ACHN (cell line): ENCODE measurements around the gene NSA2.
A peak's percentile ranks its signal among the peaks of the same experiment; 100 is the strongest.
"Not testable (repeated sequence)": the region's sequence is repeated elsewhere in the genome, so short reads cannot be mapped to it uniquely, and the experiment has no call there.

ENCODE experiments used
- DNase-seq: peaks from one replicate; pipeline ENCODE4 v3.0.0-alpha.2; 2015
- in situ Hi-C: cut with HindIII; loops from 2 replicates; pipeline ENCODE4 v1.10.0; 2017; ENCODE audit warnings: low sequenced_read_pairs, low pct_ligation_motif_present, low pct_unique_long_range_greater_than_20kb

The NSA2 gene

GRCh38 chr5:74766849-74767578 is at the start of gene NSA2, which contains the start of gene GFM2:
TSS of gene NSA2 (plus strand) at chr5:74767249. CDS start at chr5:74767361, 112 bp downstream.
TSS of gene GFM2 (minus strand) at chr5:74767117. CDS start at chr5:74763742, 3,375 bp downstream.
- in situ Hi-C loops = no loop called here
- DNase-seq = peak; percentile 94

DNA sequence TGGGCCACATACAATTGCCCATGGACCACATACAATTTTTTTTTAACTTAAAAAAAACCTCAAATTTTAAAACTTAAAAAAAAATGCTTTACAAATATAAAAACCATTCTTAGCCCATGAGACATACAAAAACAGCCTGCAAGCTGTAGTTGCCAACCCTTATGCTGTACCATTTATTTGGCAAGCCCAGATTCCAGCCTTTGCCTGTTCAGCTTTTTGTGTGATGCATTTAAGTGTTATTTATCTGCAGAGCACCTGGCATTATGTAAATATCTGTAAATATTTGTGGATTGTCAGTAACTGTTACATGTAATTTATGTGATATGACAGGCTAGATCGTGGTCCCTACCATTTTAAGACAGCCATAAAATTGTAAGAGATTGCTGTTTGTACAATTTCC is 49.5 kb upstream of the NSA2 start:
- DNase-seq = no peak
- in situ Hi-C loops = no loop called here

GRCh38 chr5:74722271-74722670 is 44.8 kb upstream of the NSA2 start:
- DNase-seq = no peak
- in situ Hi-C loops = no loop called here

DNA sequence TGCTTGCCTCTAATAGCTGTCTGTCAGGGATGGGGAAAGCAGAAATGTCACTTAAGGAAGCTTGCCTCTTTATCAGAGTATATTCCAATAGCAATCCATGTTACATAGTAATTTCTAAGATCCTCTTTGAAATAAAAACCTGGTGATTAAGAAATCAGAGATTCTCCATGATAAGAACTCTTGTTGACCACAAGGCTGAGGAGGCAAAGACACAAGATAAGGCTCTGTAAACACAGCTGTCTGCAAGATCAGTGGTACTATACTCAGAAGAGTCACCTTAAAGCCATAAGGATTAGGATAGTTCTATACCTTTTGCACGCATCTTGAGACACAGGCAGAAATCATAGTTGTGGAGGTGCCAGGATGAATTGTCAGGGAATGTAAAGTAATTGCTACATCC is 41.7 kb upstream of the NSA2 start:
- in situ Hi-C loops = no loop called here
- no peak for DNase-seq

DNA sequence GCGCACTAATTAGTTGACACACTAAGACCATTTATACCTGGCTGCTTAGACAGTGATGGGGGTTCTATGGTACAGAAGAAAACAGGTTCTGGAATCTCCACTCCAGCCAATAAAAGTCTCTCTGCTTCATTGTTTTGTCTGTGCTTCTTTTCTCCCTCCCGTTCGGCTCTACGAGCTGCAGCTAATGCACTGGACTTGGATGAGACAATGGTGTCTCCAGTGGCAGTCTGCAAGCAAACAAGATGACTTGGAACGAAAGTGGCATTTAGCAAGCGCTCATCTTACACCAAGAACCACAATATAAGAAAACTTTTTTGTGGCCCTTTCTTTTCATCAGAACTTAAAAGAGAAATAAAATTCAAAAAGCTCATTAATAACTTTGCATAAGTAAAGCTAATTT is 30.3 kb upstream of the NSA2 start:
- in situ Hi-C loops = no loop called here
- DNase-seq = no peak

DNA sequence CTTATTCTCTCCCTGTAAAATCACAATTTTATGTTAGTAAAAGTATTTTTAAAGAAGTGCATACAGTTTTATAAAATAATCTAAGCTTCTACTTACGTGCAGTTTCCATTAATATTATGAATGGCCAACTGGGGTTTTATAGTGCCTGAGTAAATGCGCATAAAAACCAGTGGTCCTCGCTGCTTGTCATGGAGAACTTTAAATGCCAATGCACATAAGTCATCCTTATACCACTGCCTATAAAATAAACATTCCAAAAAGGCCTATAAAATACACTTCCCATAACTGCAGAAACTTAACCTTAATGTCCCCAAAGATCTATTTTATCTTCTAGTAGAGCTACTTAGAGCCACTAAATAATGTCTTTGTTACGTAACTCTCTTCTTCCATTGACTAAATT is 28.6 kb upstream of the NSA2 start:
- in situ Hi-C loops = no loop called here
- no peak for DNase-seq

DNA sequence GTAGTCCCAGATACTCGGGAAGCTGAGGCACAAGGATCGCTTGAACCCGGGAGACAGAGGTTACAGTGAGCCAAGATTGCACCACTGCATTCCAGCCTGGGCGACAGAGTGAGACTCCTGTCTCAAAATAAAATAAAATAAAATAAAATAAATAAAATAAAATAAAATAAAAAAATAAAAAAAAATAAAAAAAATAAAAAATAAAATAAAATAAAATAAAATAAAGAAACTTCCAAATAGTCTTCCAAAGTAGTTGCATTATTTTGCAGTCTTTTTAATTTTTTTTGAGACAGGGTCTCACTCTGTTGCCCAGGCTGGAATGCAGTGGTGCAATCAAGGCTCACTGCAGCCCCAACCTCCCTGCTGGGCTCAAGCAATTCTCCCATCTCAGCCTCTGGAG is 18.3 kb upstream of the NSA2 start:
- in situ Hi-C loops = not testable (repeated sequence)

GRCh38 chr5:74761241-74761640 is 5.8 kb upstream of the NSA2 start:
- DNase-seq = no peak
- in situ Hi-C loops = no loop called here

More for the DNA sequence above, 18.3 kb upstream of the NSA2 start:
- not testable (repeated sequence) for DNase-seq

- in situ Hi-C loops = no loop called here
- peak; percentile 89 for DNase-seq
These were observed 4.5 kb upstream of the NSA2 start for GRCh38 chr5:74762599-74762998.

- DNase-seq = no peak
- in situ Hi-C loops = no loop called here
These were observed 3.5 kb upstream of the NSA2 start for GRCh38 chr5:74763504-74763903.

GRCh38 chr5:74765201-74765600 is 1.8 kb upstream of the NSA2 start:
- in situ Hi-C loops = no loop called here
- DNase-seq = no peak

DNA sequence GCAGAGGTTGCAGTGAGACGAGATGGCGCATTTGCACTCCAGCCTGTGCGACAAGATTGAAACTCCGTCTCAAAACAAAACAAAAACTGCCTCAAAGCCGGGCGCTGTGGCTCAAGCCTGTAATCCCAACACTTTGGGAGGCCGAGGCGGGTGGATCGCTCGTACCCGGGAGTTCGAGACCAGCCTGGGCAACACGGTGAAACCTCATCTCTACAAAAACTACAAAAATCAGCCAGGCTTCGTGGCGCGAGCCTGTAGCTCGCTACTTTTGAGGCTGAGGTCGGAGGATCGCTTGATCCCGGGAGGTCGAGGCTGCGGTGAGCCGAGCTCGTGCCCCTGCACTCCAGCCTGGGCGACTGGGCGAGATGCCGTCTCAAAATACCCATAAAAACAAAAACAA is 1.1 kb upstream of the NSA2 start:
- DNase-seq = no peak
- in situ Hi-C loops = no loop called here

DNA sequence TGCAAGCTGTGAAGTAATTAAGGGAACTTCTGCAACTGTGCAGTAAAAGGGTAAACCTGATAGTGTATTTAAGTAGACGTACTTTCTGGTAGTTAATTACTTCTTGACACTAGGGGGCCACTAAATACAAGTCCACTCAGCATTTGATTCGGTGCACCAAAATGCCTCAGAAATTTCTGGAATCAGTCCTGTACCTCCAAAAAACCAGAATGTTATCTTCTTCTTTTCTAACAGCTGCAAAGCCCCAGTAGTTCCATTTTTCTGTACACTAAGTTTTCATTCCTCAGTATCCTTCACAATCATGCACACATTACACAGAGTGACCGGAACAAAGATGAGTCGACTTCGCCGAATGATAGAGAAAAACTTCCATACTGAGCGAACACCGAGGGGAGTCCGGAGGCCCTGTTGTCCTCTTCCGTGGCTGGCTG is 616 bp upstream of the NSA2 start:
- in situ Hi-C loops = no loop called here

DNA sequence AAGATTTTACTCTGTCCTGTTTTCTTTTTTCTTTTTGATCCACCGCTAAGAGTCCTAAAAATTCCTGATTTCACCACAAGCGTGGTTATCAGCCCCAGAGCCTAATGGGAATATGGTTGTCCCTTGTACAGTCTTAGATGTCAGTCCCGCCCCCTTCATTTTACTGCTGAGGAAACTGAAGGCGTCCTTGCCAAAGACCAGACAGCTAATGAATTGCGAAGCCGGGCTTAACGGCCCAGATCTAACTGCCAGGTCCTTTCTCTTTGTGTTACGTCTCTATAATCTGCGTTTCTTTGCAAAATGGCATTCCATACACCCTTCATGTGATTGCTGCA is 497 bp downstream of the NSA2 start:
- peak; percentile 19 for DNase-seq
- in situ Hi-C loops = no loop called here

More for the DNA sequence above, 616 bp upstream of the NSA2 start:
- DNase-seq = no peak

- no peak for DNase-seq
These were observed 5.3 kb downstream of the NSA2 start for GRCh38 chr5:74772359-74772758.

GRCh38 chr5:74778609-74779008 is 11.6 kb downstream of the NSA2 start:
- in situ Hi-C loops = no loop called here
- DNase-seq = no peak

More at GRCh38 chr5:74772359-74772758, 5.3 kb downstream of the NSA2 start:
- in situ Hi-C loops = no loop called here

DNA sequence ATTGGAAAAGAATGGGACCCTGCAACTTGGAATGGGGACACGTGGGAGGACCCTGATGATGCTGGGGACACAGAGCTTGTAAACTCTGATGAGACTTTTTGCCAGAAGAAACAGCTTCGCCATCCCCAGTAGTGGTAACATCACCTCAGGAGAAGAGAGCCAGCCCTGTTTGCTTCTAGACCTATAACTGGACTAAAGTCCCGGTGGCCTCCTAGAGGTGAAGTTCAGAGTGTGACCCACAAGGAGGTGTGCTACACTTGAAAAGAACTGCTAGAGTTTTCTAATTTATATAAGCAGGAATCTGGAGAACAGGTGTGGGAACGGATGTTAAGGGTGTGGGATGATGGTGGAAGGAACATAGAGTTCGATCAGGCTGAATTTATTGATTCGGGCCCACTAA is 19.8 kb downstream of the NSA2 start:
- no peak for DNase-seq
- in situ Hi-C loops = no loop called here

DNA sequence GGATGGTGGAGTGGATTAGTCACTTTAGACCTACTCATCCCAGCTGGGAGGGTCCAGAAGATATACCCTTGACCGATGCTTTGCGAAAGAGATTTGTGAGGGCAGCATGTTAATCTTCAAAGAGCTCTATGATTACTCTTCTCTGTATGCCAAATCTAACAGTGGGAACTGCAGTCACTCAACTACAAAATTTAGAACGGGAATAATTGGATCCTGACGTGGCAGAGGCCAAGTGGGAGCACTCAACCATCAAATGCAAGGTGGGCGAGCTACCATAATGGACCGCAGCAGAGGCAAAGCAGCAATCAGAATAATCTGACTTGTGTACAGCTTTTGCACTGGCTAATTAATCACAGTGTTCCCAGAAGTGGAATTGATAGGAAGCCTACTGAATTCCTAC is 20.4 kb downstream of the NSA2 start:
- in situ Hi-C loops = no loop called here
- no peak for DNase-seq

GRCh38 chr5:74791669-74792068 is 24.6 kb downstream of the NSA2 start:
- in situ Hi-C loops, DNase-seq: not testable (repeated sequence)
